ENCODE results near the gene PCSK5.

PCSK5 gene

DNA sequence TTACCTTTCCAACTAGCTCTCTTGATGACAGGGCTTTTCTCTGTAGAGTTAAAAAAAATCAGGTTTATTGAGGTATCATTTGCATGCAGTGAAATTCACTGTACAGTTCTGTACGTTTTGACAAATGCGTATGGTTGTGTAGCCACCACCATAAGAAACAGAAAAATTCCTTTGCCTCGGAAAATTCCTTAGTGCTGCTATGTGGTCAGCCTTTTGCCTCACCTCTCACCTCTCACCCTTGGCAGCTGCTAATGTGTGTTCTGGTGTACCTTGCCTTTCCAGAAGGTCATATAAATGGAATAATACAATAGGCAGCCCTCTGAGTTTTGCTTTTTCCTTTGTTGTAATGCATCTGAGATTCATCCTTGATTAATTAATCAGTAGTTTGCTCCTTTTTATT, 28.4 kb downstream of the PCSK5 start:
- no peak for DNase-seq (ENCODE audit: low read depth in 2 of 3, low spot score in 2 of 3)

- DNase-seq (ENCODE audit: low read depth in 2 of 3, low spot score in 2 of 3), result no peak
These were observed 31.1 kb downstream of the PCSK5 start for GRCh38 chr9:75921391-75922127.

DNA sequence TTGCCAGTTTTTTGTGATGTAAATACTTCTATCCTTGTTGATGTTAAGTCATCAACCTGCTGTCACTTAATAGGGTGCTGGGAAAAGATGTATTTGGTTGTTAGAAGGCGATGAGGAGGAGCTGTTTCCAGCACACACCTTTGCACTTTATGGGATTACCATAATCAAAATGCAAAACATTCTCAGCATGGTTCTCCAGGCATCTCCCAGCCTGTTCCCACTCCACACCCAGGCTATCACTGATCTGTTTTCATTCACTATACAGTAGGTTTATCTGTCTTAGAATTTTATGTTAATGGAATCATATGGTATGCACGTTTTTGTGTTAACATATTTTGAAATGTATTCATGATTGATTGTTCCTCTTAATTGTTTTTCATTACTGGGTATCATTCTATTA, 35.9 kb downstream of the PCSK5 start:
- DNase-seq (ENCODE audit: low read depth in 2 of 3, low spot score in 2 of 3), result no peak

DNA sequence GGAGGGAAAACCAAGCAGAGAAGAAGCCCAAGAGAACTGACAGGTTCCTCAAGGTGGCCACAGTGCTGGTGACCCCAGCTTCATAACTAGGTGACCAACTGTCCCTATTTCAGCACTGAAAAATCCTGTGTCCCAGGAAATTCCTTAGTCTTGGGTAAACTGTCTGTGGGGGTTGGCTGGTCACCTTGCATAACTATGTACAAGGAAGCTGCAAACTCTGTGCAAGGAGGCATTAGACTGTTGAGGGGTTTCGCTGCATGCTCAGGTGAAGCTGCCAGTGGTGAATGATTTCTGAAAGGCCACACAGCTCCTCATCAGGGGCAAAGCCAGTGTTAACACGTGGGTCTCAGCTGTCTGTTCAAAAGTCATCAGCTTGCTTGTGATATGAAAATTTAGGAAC, 36.9 kb downstream of the PCSK5 start:
- DNase-seq (ENCODE audit: low read depth in 2 of 3, low spot score in 2 of 3), result no peak

DNA sequence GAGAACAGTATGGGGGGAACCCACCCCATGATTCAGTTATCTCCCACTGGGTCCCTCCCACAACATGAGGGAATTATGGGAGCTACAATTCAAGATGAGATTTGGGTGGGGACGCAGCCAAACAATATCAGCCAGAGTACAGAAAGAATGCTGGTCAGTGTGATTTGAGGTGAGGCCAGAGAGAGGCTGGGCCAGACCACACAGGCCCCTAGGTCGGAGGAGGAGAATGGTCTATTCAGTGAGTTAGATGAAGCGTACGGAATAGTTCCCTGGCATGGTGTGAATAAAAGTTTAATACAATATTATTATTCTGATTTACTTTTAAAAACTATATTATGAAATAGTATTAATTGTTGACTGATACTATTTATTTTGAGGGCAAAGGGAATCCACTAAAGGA, 39.7 kb downstream of the PCSK5 start:
- no peak for DNase-seq (ENCODE audit: low read depth in 2 of 3, low spot score in 2 of 3)

GRCh38 chr9:75930730-75931321, 40.4 kb downstream of the PCSK5 start:
- DNase-seq (ENCODE audit: low read depth in 2 of 3, low spot score in 2 of 3), result no peak

GRCh38 chr9:75933982-75934381, 43.5 kb downstream of the PCSK5 start:
- DNase-seq (ENCODE audit: low read depth in 2 of 3, low spot score in 2 of 3), result no peak

GRCh38 chr9:75935591-75935990, 45.1 kb downstream of the PCSK5 start:
- DNase-seq (ENCODE audit: low read depth in 2 of 3, low spot score in 2 of 3), result no peak

- DNase-seq (ENCODE audit: low read depth in 2 of 3, low spot score in 2 of 3), result no peak
These were observed 47.2 kb downstream of the PCSK5 start for GRCh38 chr9:75937521-75938258.

GRCh38 chr9:75938946-75939345, 48.5 kb downstream of the PCSK5 start:
- DNase-seq (ENCODE audit: low read depth in 2 of 3, low spot score in 2 of 3), result no peak

GRCh38 chr9:75939536-75940111, 49.2 kb downstream of the PCSK5 start:
- no peak for DNase-seq (ENCODE audit: low read depth in 2 of 3, low spot score in 2 of 3)

GRCh38 chr9:75941066-75941465, 50.6 kb downstream of the PCSK5 start:
- no peak for DNase-seq (ENCODE audit: low read depth in 2 of 3, low spot score in 2 of 3)

DNA sequence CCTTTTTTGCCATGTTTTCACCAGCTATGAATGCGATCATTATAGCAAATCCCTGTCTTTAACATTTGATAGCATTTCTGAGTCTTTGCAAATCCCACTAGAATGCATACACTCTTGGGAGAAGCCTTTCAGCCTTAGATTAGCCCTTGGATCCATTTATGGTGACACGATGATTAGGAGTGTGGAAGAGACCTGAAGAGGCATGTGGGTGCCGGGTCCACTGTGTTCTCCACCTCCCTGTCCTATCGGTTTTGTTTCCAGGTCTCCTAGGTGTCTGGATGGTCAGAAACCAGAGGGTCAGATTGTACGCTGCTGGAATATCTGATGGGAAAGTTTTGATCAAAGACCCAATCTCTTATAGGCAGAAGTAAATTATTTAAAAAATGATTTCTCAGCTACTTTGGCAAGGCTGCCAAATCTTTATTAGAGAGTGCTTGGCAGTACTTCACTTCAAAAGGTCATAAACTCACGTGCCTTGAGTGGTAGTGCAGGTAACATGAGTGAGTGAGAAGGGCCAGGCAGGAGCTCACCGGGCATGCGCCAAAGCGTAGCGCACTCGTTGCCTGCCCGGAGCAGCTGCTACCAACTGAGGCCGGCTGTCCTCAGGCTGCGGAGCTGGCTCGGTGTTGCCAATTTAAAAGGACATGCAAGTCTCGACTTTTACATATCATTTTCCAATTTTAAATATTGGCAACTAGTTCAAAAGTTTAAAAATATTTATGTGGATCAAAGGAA, 51.3 kb downstream of the PCSK5 start:
- DNase-seq (ENCODE audit: low read depth in 2 of 3, low spot score in 2 of 3), result no peak

DNA sequence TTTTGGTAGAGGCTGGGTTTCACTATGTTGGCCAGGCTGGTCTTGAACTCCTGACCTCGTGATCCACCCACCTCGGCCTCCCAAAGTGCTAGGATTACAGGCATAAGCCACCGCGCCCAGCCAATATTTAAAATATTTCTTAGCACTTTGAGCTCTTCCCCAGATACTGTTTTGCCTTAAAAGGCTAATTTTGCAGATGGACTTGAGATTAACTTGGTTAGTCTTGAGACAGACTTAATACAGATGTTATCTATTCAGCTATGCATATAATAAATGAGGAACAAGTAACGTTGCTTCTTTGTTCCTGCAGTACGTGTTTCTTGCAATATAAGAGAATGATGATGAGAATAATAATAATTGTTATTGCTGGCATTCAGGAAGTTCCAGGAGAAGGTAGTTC, 56.3 kb downstream of the PCSK5 start:
- DNase-seq (ENCODE audit: low read depth in 2 of 3, low spot score in 2 of 3), result no peak

DNA sequence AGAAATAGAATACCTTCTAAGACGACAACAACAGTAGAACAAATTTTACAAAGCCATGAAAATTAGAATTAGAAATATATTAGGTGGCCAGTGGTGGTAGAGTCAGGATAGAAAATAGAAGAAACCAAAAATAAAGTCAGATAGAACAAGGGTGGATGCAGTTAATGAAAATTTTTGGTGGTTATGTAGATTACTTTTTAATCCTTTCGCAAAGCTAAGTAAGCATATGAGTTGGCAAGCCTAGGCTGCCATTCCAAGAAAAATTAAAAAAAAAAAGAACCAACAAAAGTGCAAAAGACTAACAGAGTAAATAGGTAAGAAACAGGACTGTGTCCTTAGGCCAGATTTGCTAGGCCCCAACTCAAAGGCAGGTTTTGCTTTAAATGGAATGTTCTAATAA, 56.8 kb downstream of the PCSK5 start:
- DNase-seq (ENCODE audit: low read depth in 2 of 3, low spot score in 2 of 3), result no peak

GRCh38 chr9:75950998-75951397, 60.5 kb downstream of the PCSK5 start:
- DNase-seq (ENCODE audit: low read depth in 2 of 3, low spot score in 2 of 3), result no peak

DNA sequence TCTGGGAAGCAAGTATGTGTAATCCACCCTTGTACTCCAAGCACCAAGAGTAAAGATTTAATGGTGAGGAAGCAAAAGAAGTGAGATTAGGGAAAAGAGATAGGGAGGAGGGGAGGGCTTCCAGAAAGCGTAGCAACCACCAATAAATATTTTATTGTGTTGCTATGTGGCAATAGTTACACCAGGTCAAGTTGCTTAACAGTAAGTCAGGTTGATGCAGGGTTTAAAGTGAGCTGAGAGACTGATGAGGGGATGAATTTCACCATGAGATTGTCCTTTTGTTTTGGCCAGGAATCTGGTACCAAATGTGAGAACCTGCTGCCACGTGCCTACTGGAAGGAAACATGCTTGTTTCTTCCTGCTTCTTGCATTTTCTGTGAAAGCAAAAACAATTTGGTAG, 62.7 kb downstream of the PCSK5 start:
- DNase-seq (ENCODE audit: low read depth in 2 of 3, low spot score in 2 of 3), result no peak

GRCh38 chr9:75956161-75956560, 65.7 kb downstream of the PCSK5 start:
- DNase-seq (ENCODE audit: low read depth in 2 of 3, low spot score in 2 of 3), result no peak

DNA sequence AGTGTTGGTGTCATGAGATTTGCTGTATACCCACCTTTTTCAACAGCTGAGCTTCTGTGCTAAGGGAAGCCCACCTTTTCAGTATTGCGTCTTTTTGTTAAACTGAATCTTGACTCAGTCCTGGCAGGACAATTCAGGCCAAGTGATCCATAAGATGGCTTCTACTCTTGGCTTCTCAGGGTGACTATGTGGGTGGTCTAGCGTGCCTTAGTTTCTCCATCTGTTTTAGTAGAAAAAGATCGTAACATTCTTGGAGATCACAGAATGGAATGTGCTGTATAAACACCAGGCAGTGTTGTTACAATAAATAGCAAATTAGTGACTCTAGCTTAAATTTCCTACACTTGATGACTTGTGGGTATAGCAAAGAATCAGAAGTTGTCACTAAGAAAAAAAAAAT, 66.6 kb downstream of the PCSK5 start:
- no peak for DNase-seq (ENCODE audit: low read depth in 2 of 3, low spot score in 2 of 3)

DNA sequence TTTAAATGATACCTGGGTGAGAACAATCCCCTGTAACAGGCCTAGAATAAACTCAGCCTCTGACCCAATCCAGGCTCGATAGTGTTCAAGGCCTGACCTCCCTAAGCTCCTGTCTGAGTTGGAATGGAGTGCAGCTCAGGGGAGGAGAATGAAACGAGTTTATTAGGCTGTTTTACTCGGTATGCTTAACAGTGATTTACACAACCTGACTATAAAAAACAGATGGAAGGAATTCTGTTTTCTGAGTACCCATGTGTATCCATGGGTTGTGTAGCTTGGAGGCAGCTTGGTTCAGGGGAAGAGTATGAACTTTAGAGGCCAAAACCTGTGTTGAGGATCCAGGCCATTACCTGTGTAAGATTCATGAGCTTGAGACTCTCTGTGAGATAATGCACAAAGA, 67.8 kb downstream of the PCSK5 start:
- DNase-seq (ENCODE audit: low read depth in 2 of 3, low spot score in 2 of 3), result no peak

GRCh38 chr9:75960551-75960950, 70.1 kb downstream of the PCSK5 start:
- DNase-seq (ENCODE audit: low read depth in 2 of 3, low spot score in 2 of 3), result no peak
